Naive thymus-derived CD4-positive, alpha-beta T cell (primary cell): Measurements from ENCODE around the gene HEG1. TPM values are rescaled to one million over a fixed set of nuclear protein-coding genes. Genes with fewer than 3 reads are reported as not detected.

Experiments
- ATAC-seq: fragments of 150-1000 bp; cut with Tn5 transposase; 2 replicates; pipeline ENCODE4 v1.10.0; 2021; ENCODE audit warnings: mild to moderate bottlenecking, moderate library complexity
- CTCF ChIA-PET: fragments of 350-600 bp; sonication (Branson Sonifier 250); formaldehyde crosslinking; loops from one replicate; lab custom pipeline; 2021; ENCODE audit warnings: antibody characterized with exemption; lab: Charles Lee
- POLR2A ChIA-PET: fragments of 350-600 bp; sonication (Branson Sonifier 250); formaldehyde crosslinking; loops from one replicate; lab custom pipeline; 2021; ENCODE audit warnings: antibody characterized with exemption, inconsistent platforms; lab: Charles Lee
- DNase-seq, 9 donors: peaks; one replicate each; pipeline versions ENCODE4 v3.0.0 to v3.0.0-alpha.2; 2020 to 2022; ENCODE audit warnings: mixed read lengths in 1 of 9
- H3K27ac ChIP-seq: one replicate; pipeline ENCODE4 v1.7.0; 2013; ENCODE audit warnings: mild to moderate bottlenecking, low read depth, low read length, moderate library complexity
- H3K27me3 ChIP-seq, 2 donors: one replicate each; pipeline ENCODE4 v1.7.0; 2013; ENCODE audit warnings: low read length in 2 of 2, mild to moderate bottlenecking in 2 of 2, moderate library complexity in 2 of 2; ENCODE audit not compliant: control insufficient read depth in 2 of 2, insufficient read depth in 2 of 2
- H3K36me3 ChIP-seq, 3 experiments: 1 replicate in 2 of 3; 2 replicates in 1 of 3; pipeline ENCODE4 v1.7.0; 2013; ENCODE audit warnings: low read length in 3 of 3, mild to moderate bottlenecking in 3 of 3, moderate library complexity in 1 of 3; ENCODE audit not compliant: insufficient read depth in 3 of 3, control insufficient read depth in 2 of 3
- H3K4me1 ChIP-seq, 2 donors: one replicate each; pipeline ENCODE4 v1.7.0; 2013; ENCODE audit warnings: low read length in 2 of 2, mild to moderate bottlenecking in 2 of 2, moderate library complexity in 1 of 2; ENCODE audit not compliant: control insufficient read depth in 2 of 2, insufficient read depth in 2 of 2
- H3K4me3 ChIP-seq: 2 replicates; pipeline ENCODE4 v1.7.0; 2013; ENCODE audit warnings: mild to moderate bottlenecking, low read length
- H3K9me3 ChIP-seq, 3 experiments: 1 replicate in 2 of 3; 2 replicates in 1 of 3; pipeline ENCODE4 v1.7.0; 2013; ENCODE audit warnings: low read length in 3 of 3; ENCODE audit not compliant: control insufficient read depth in 2 of 3
- H3K27ac Mint-ChIP-seq, 9 donors: one replicate each; pipeline ENCODE4 v1.8.0; 2020 to 2022; ENCODE audit warnings: mixed read lengths in 9 of 9, mild to moderate bottlenecking in 8 of 9, moderate library complexity in 5 of 9, inconsistent platforms in 2 of 9
- H3K27me3 Mint-ChIP-seq, 5 donors: one replicate each; pipeline ENCODE4 v1.8.0; 2021 to 2022; ENCODE audit warnings: mixed read lengths in 5 of 5, mild to moderate bottlenecking in 1 of 5
- H3K36me3 Mint-ChIP-seq, 5 donors: one replicate each; pipeline ENCODE4 v1.8.0; 2020 to 2022; ENCODE audit warnings: mixed read lengths in 5 of 5, mild to moderate bottlenecking in 3 of 5, inconsistent platforms in 1 of 5
- H3K4me1 Mint-ChIP-seq, 7 donors: one replicate each; pipeline ENCODE4 v1.8.0; 2020 to 2022; ENCODE audit warnings: mixed read lengths in 7 of 7, mild to moderate bottlenecking in 3 of 7, inconsistent platforms in 1 of 7
- H3K4me3 Mint-ChIP-seq, 10 donors: one replicate each; pipeline ENCODE4 v1.8.0; 2020 to 2022; ENCODE audit warnings: mild to moderate bottlenecking in 10 of 10, mixed read lengths in 10 of 10, moderate library complexity in 6 of 10, inconsistent platforms in 2 of 10
- H3K9me3 Mint-ChIP-seq, 11 donors: one replicate each; pipeline ENCODE4 v1.8.0; 2020 to 2022; ENCODE audit warnings: mixed read lengths in 11 of 11, mild to moderate bottlenecking in 4 of 11, inconsistent platforms in 1 of 11, moderate library complexity in 1 of 11
- intact Hi-C, 2 donors: fragments of 100-400 bp; cut with micrococcal nuclease; formaldehyde crosslinking; loops; one replicate each; pipeline ENCODE4 v1.15.1; 2023
- polyA plus RNA-seq, 2 donors: library from polyadenylated mRNA; unstranded; fragments of 300-500 nt; fragmentation: Illumina TruSeq; gene quantifications; one replicate each; pipeline ENCODE4 v1.2.3, GENCODE V29; 2021
- total RNA-seq, 6 experiments: library from RNA in 5 of 6; stranded (reverse) in 5 of 6; gene quantifications; 1 replicate in 5 of 6; 2 replicates in 1 of 6; pipeline ENCODE4 v1.2.3 and lab custom pipeline; 2021 to 2026

HEG1 gene
- total and polyA plus RNA-seq, 7 experiments from 2014 or later, result 2.1 to 45.4 (median 17.6) TPM

GRCh38 chr3:124935264-124935663, 120.5 kb downstream of the HEG1 start:
- CTCF ChIA-PET, result interaction anchor here (1.1 to 1.4 kb wide), 2 partner anchors 9 to 11 kb away, joined by 3 read pairs; no protein-coding TSS in a partner anchor

GRCh38 chr3:124934577-124934976, 121.2 kb downstream of the HEG1 start, which contains the start of gene MUC13:
MUC13 (minus strand) TSS chr3:124934751; CDS start chr3:124934712, 39 bp downstream.
- H3K4me1 ChIP-seq, result no peaks in the 10 kb centered on the region
- H3K36me3 ChIP-seq, result no peaks in the 10 kb centered on the region
- no peak within 1 kb of the TSS for H3K4me3 ChIP-seq
- Mint-ChIP-seq H3K27me3 (peaks cover 0 to 52% (median 8%) of the 10 kb centered on the region in 5 donors), H3K36me3 (no peaks in the 10 kb centered on the region), H3K4me3 (no peak within 1 kb of the TSS), H3K9me3 (peaks cover 0 to 3% (median 0%) of the 10 kb centered on the region in 11 donors), H3K4me1 (peaks cover 0 to 2% (median 0%) of the 10 kb centered on the region in 7 donors), H3K27ac (peak within 1 kb of the TSS in 1 of 9 donors; percentile 22)
- no peaks in the 10 kb centered on the region for H3K27me3 ChIP-seq
- no peak for ATAC-seq
- ChIA-PET CTCF (interaction anchor here (0.9 to 1.4 kb wide), 2 partner anchors 10 to 173 kb away, joined by 3 read pairs; no protein-coding TSS in a partner anchor), POLR2A (no interaction called here)
- intact Hi-C loops, result no loop called here
- no peak for DNase-seq
- no peaks in the 10 kb centered on the region for H3K9me3 ChIP-seq
- H3K27ac ChIP-seq, result no peak within 1 kb of the TSS

More at GRCh38 chr3:124935264-124935663, 120.5 kb downstream of the HEG1 start:
- H3K4me1 ChIP-seq, result no peaks in the 10 kb centered on the region
- intact Hi-C loops, result no loop called here
- no peak for ATAC-seq
- no peak overlapping the region for H3K4me3 Mint-ChIP-seq
- H3K27me3 ChIP-seq, result no peaks in the 10 kb centered on the region
- peaks cover 0 to 2% (median 0%) of the 10 kb centered on the region in 7 donors for H3K4me1 Mint-ChIP-seq
- H3K36me3 ChIP-seq, result no peaks in the 10 kb centered on the region
- peaks cover 0 to 51% (median 14%) of the 10 kb centered on the region in 5 donors for H3K27me3 Mint-ChIP-seq
- no peaks in the 10 kb centered on the region for H3K9me3 ChIP-seq
- POLR2A ChIA-PET, result no interaction called here
- no peak for DNase-seq
- H3K27ac Mint-ChIP-seq, result no peak overlapping the region
- H3K36me3 Mint-ChIP-seq, result no peaks in the 10 kb centered on the region
- no peak overlapping the region for H3K4me3 ChIP-seq
- no peak overlapping the region for H3K27ac ChIP-seq
- H3K9me3 Mint-ChIP-seq, result peaks cover 0 to 3% (median 0%) of the 10 kb centered on the region in 11 donors

GRCh38 chr3:124928333-124929202, 127.2 kb downstream of the HEG1 start:
- no peak overlapping the region for H3K4me3 ChIP-seq
- H3K27me3 Mint-ChIP-seq, result peaks cover 0 to 57% (median 11%) of the 10 kb centered on the region in 5 donors
- DNase-seq (peak; percentile 19 to 61 (median 37)), ATAC-seq (peak; percentile 79)
- intact Hi-C loops, result loop anchor here (1.0 to 10.0 kb wide), 8 partner anchors 67 to 657 kb away; partner anchors contain the start of gene HEG1 (in 1 of the 2)
- ChIA-PET CTCF (interaction anchor here (0.6 to 1.6 kb wide), 3 partner anchors 13 to 563 kb away, joined by 3 to 6 read pairs (median 3); no protein-coding TSS in a partner anchor), POLR2A (no interaction called here)
- no peaks in the 10 kb centered on the region for H3K9me3 Mint-ChIP-seq
- H3K4me3 Mint-ChIP-seq, result no peak overlapping the region
- H3K9me3 ChIP-seq, result no peaks in the 10 kb centered on the region
- no peaks in the 10 kb centered on the region for H3K36me3 Mint-ChIP-seq
- no peak overlapping the region for H3K27ac ChIP-seq
- no peaks in the 10 kb centered on the region for H3K4me1 ChIP-seq
- H3K27ac Mint-ChIP-seq, result peak overlapping the region in 2 of 9 donors; percentile 18 to 49
- no peaks in the 10 kb centered on the region for H3K36me3 ChIP-seq
- H3K4me1 Mint-ChIP-seq, result peaks cover 0 to 8% (median 0%) of the 10 kb centered on the region in 7 donors
- H3K27me3 ChIP-seq, result no peaks in the 10 kb centered on the region

GRCh38 chr3:124927574-124928045, 128.2 kb downstream of the HEG1 start:
- no peaks in the 10 kb centered on the region for H3K36me3 ChIP-seq
- H3K4me1 ChIP-seq, result no peaks in the 10 kb centered on the region
- H3K4me3 Mint-ChIP-seq, result no peak overlapping the region
- H3K9me3 ChIP-seq, result no peaks in the 10 kb centered on the region
- CTCF ChIA-PET, result interaction anchor here (0.6 to 1.6 kb wide), 3 partner anchors 12 to 513 kb away, joined by 3 to 6 read pairs (median 4); no protein-coding TSS in a partner anchor
- no peaks in the 10 kb centered on the region for H3K36me3 Mint-ChIP-seq
- no peak for DNase-seq
- peaks cover 0 to 7% (median 0%) of the 10 kb centered on the region in 7 donors for H3K4me1 Mint-ChIP-seq
- no peak overlapping the region for H3K27ac Mint-ChIP-seq
- ATAC-seq, result no peak
- H3K27me3 Mint-ChIP-seq, result peaks cover 0 to 58% (median 11%) of the 10 kb centered on the region in 5 donors
- H3K27ac ChIP-seq, result no peak overlapping the region
- H3K27me3 ChIP-seq, result no peaks in the 10 kb centered on the region
- POLR2A ChIA-PET, result no interaction called here
- intact Hi-C loops, result loop anchor here (1.0 to 10.0 kb wide), 7 partner anchors 68 to 658 kb away; partner anchors contain the start of gene HEG1 (in 1 of the 2)
- H3K9me3 Mint-ChIP-seq, result no peaks in the 10 kb centered on the region
- no peak overlapping the region for H3K4me3 ChIP-seq

DNA sequence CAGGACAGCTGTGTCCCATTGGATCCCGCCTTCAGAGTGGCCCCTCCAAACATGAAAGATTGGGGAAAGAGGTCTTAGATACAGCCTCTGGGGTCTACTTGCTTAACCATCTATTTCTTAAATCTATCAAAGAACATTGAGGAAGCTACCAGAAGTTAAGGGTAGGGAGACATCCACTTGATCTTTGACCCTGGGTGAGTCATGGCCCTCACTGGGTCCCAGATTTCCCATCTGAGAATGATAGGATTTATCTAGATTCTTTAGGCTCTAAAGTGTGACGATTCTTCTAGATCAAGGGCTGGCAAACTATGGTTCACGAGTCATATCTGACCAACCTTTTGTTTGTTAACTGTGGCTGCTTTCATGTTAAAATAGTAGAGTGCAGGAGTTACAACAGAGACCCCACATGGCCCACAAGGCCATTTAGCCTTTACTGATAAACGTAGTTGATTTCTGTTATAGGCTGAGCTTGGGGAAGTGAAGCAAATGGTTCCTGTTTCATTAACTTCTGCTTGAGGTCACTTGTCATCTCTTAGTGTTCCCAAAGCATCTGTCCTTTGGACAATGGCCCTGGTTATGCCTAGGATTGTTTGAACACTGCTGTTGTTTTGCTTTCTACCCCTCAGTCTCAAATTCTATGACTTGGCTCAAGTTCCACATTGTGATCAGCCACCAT, 129.2 kb downstream of the HEG1 start:
- POLR2A ChIA-PET, result no interaction called here
- H3K27ac ChIP-seq, result no peak overlapping the region
- H3K9me3 Mint-ChIP-seq, result no peaks in the 10 kb centered on the region
- no peaks in the 10 kb centered on the region for H3K36me3 ChIP-seq
- no peak overlapping the region for H3K4me3 ChIP-seq
- H3K27me3 ChIP-seq, result no peaks in the 10 kb centered on the region
- peaks cover 0 to 7% (median 0%) of the 10 kb centered on the region in 7 donors for H3K4me1 Mint-ChIP-seq
- peaks cover 0 to 60% (median 8%) of the 10 kb centered on the region in 5 donors for H3K27me3 Mint-ChIP-seq
- CTCF ChIA-PET, result interaction anchor here (0.7 to 1.6 kb wide), 3 partner anchors 9 to 514 kb away, joined by 3 to 6 read pairs (median 3); no protein-coding TSS in a partner anchor
- DNase-seq (no peak), ATAC-seq (peak; percentile 41)
- peak overlapping the region in 1 of 9 donors; percentile 17 for H3K27ac Mint-ChIP-seq
- H3K4me3 Mint-ChIP-seq, result no peak overlapping the region
- intact Hi-C loops, result loop anchor here in 1 of 2 donors (10.0 kb wide), 1 partner anchor 128 kb away; the partner anchor contains the start of gene HEG1
- H3K9me3 ChIP-seq, result no peaks in the 10 kb centered on the region
- no peaks in the 10 kb centered on the region for H3K4me1 ChIP-seq
- H3K36me3 Mint-ChIP-seq, result no peaks in the 10 kb centered on the region

DNA sequence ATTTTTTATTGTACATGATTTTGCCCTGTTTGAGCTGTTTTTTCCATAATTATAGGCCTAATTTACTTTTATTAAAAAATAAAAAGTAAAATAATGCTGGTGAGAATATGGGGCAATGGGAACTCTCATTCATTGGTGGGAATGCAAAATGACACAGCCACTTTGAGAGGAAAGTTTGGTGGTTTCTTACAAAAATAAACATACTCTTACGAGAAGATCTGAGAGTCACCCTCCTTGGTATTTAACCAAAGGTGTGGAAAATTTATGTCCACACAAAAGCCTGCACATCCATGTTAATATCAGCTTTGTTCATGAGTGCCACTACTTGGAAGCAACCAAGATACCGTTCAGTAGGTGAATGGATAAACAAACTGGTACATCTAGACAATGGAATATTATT, 131.1 kb downstream of the HEG1 start:
- no peaks in the 10 kb centered on the region for H3K9me3 Mint-ChIP-seq

More for the DNA sequence above, 131.1 kb downstream of the HEG1 start:
- intact Hi-C loops, result loop anchor here in 1 of 2 donors (10.0 kb wide), 1 partner anchor 130 kb away; the partner anchor contains the start of gene HEG1
- Mint-ChIP-seq H3K4me1 (peaks cover 0 to 7% (median 0%) of the 10 kb centered on the region in 7 donors), H3K27ac (no peak overlapping the region), H3K36me3 (no peaks in the 10 kb centered on the region), H3K4me3 (no peak overlapping the region), H3K27me3 (peaks cover 0 to 64% (median 8%) of the 10 kb centered on the region in 5 donors)
- Histone ChIP-seq H3K9me3 (no peaks in the 10 kb centered on the region), H3K4me3 (no peak overlapping the region), H3K4me1 (no peaks in the 10 kb centered on the region), H3K27me3 (no peaks in the 10 kb centered on the region), H3K36me3 (no peaks in the 10 kb centered on the region), H3K27ac (no peak overlapping the region)
- ChIA-PET CTCF (interaction anchor here (0.6 to 0.8 kb wide), 2 partner anchors 10 to 541 kb away, joined by 3 to 4 read pairs; partner anchors contain the start of gene MUC13), POLR2A (no interaction called here)
- no peak for DNase-seq
- no peak for ATAC-seq
